SHP77 (cell line): ENCODE measurements around the gene NRARP.

Source experiments
- DNase-seq, 2 experiments: peaks; one replicate each; lab custom pipeline; 2025; lab: John Stamatoyannopoulos, UW

NRARP gene

GRCh38 chr9:137321726-137322361 lies 19.8 kb upstream of the NRARP start:
- DNase-seq: no peak

GRCh38 chr9:137320555-137321384 lies 18.7 kb upstream of the NRARP start:
- DNase-seq: no peak

GRCh38 chr9:137319739-137320551 lies 17.9 kb upstream of the NRARP start:
- DNase-seq: no peak

- DNase-seq: peak in 1 of 2 experiments; percentile 32
Measured at GRCh38 chr9:137319011-137319738, 17.1 kb upstream of the NRARP start.

- no peak for DNase-seq
Measured at GRCh38 chr9:137318602-137319001, 16.5 kb upstream of the NRARP start.

GRCh38 chr9:137317718-137318511 lies 15.8 kb upstream of the NRARP start:
- no peak for DNase-seq

- DNase-seq: no peak
Measured at GRCh38 chr9:137317021-137317717, 15.1 kb upstream of the NRARP start.

GRCh38 chr9:137316012-137316981 lies 14.2 kb upstream of the NRARP start:
- peak; percentile 34 to 64 for DNase-seq

- DNase-seq: no peak
Measured at GRCh38 chr9:137315581-137316011, 13.5 kb upstream of the NRARP start.

- DNase-seq: no peak
Measured at GRCh38 chr9:137314561-137315560, 12.8 kb upstream of the NRARP start.

- no peak for DNase-seq
Measured at GRCh38 chr9:137313956-137314560, 12.0 kb upstream of the NRARP start.

GRCh38 chr9:137313326-137313936 lies 11.4 kb upstream of the NRARP start:
- DNase-seq: no peak

GRCh38 chr9:137312852-137313325 lies 10.8 kb upstream of the NRARP start:
- DNase-seq: no peak

GRCh38 chr9:137311986-137312851 lies 10.1 kb upstream of the NRARP start:
- DNase-seq: no peak

GRCh38 chr9:137311171-137311985 lies 9.3 kb upstream of the NRARP start:
- peak in 1 of 2 experiments; percentile 52 for DNase-seq
